ENCODE results near the gene FZR1. TPM values are rescaled to one million over a fixed set of nuclear protein-coding genes. Genes with fewer than 3 reads are reported as not detected.

FZR1 gene
- polyA plus RNA-seq, 1 experiment, result 21.2 TPM

DNA sequence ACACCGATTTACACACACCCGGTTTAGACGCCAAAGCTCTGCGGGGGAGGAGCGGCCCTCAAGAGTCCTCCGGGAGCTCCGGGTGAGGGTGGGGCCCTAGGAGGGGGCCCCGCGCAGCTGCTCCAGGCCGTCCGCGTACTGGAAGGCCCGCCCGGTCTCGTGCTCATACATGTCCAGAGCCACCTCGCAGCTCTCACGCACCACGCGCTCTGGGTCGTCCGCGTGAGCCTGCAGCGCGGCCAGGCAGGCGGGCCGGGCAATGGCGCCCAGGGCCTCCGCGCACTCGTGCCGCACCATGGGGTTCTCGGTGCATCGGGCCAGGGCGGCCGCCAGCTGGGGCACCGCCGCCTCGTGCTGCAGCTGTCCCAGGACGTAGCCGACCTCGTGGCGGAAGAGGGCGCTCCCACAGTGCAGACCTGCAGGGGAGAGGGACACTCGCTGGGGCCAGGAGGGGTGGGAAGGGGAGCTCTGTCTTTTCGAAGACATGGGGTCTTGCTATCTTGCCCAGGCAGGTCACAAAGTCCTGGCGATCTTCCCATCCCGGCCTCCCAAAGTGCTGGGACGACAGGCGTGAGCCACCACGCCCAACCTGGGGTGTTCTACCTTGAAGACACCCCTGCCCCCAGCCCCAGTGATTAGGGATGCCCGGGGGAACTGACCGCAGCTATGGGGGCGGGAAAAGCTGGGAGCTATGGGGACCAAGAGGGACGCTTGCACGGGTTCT lies 14.6 kb upstream of the FZR1 start:
- DNase-seq (ENCODE audit: low read depth, low spot score), result no peak
- CTCF ChIA-PET, result interaction anchor here (0.6 to 0.7 kb wide), 2 partner anchors 80 to 186 kb away, joined by 3 read pairs; no protein-coding TSS in a partner anchor

DNA sequence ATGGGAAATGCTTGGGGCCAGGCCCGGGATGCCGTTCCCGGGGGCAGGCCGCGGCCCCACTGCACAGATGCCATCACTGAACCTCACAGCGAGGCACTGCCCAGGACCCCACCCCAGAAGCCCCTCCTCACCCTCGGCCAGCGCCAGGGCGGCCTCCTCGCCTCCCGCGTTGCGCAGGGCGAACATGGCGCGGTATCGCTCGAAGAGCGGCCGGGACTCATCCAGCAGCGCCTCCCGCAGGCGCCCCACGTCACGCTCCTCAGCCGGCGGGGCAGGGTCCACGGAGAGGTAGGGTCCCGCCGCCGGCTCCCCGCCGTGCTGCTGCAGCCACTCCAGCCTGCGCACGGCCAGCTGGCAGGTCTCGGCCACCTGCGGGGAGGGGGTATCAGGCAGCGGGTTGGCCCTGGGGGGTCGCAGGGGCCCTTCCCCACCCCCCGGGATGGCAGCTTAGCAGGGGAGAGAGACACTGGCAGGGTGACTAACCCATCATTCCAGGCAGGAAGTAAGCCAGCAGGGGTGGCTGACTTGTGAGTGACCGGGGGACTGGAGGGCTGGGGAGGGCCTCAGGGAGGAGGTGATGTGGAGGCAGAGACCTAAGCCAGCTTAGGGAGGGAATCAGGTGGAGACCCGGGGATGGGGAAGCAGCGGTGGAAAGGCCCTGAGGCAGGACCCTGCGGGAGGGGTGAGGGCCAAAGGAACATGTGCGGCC lies 13.8 kb upstream of the FZR1 start:
- ChIA-PET POLR2A (no interaction called here), CTCF (no interaction called here)
- TF ChIP-seq, protein P1, sequence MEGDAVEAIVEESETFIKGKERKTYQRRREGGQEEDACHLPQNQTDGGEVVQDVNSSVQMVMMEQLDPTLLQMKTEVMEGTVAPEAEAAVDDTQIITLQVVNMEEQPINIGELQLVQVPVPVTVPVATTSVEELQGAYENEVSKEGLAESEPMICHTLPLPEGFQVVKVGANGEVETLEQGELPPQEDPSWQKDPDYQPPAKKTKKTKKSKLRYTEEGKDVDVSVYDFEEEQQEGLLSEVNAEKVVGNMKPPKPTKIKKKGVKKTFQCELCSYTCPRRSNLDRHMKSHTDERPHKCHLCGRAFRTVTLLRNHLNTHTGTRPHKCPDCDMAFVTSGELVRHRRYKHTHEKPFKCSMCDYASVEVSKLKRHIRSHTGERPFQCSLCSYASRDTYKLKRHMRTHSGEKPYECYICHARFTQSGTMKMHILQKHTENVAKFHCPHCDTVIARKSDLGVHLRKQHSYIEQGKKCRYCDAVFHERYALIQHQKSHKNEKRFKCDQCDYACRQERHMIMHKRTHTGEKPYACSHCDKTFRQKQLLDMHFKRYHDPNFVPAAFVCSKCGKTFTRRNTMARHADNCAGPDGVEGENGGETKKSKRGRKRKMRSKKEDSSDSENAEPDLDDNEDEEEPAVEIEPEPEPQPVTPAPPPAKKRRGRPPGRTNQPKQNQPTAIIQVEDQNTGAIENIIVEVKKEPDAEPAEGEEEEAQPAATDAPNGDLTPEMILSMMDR (IDR thresholded peaks at IDR 0.05; ENCODE audit: low read depth, low read length), result no peak
- no peak overlapping the region for H3K27ac ChIP-seq (ENCODE audit: low read depth, low read length)
- no peak overlapping the region for H3K4me3 ChIP-seq (ENCODE audit: low read depth, low read length)
- H3K9me3 ChIP-seq (ENCODE audit: control insufficient read depth, insufficient read depth, low read length), result no peaks in the 10 kb centered on the region; the same call in 1 of the 2 replicates
- no peaks in the 10 kb centered on the region for H3K27me3 ChIP-seq (ENCODE audit: control insufficient read depth, insufficient read depth, low read length)
- DNase-seq (ENCODE audit: low read depth, low spot score), result no peak

More for the DNA sequence above, 14.6 kb upstream of the FZR1 start:
- no peak overlapping the region for H3K27ac ChIP-seq (ENCODE audit: low read depth, low read length)
- H3K4me3 ChIP-seq (ENCODE audit: low read depth, low read length), result no peak overlapping the region
- POLR2A ChIA-PET, result no interaction called here
- no peaks in the 10 kb centered on the region; the same call in 1 of the 2 replicates for H3K9me3 ChIP-seq (ENCODE audit: control insufficient read depth, insufficient read depth, low read length)
- TF ChIP-seq, protein P1 (IDR thresholded peaks at IDR 0.05; ENCODE audit: low read depth, low read length), result no peak
- H3K27me3 ChIP-seq (ENCODE audit: control insufficient read depth, insufficient read depth, low read length), result no peaks in the 10 kb centered on the region

DNA sequence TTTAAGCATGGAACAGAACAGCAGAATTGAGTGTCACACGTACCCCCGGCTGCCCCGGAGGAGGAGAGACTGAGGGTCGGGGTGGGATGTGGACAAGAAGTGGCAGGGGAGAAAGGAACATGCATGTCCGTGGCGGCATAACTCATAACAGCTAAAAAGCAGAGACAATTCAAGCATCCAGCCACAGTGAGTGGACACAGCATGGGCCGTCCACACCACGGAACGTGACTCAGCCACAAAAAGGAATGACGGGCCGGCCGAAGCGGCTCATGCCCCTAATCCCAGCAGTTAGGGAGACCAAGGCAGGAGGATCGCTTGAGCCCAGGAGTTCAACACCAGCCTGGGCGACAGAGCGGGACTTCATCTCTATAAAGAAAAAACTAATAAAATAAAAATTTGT lies 13.2 kb upstream of the FZR1 start:
- no peak for DNase-seq (ENCODE audit: low read depth, low spot score)
- POLR2A ChIA-PET, result no interaction called here
- Histone ChIP-seq H3K9me3 (ENCODE audit: control insufficient read depth, insufficient read depth, low read length) (no peaks in the 10 kb centered on the region; the same call in 1 of the 2 replicates), H3K27me3 (ENCODE audit: control insufficient read depth, insufficient read depth, low read length) (no peaks in the 10 kb centered on the region), H3K4me3 (ENCODE audit: low read depth, low read length) (no peak overlapping the region), H3K27ac (ENCODE audit: low read depth, low read length) (no peak overlapping the region)
- CTCF ChIA-PET, result no interaction called here
- TF ChIP-seq, protein P1 (IDR thresholded peaks at IDR 0.05; ENCODE audit: low read depth, low read length), result no peak

DNA sequence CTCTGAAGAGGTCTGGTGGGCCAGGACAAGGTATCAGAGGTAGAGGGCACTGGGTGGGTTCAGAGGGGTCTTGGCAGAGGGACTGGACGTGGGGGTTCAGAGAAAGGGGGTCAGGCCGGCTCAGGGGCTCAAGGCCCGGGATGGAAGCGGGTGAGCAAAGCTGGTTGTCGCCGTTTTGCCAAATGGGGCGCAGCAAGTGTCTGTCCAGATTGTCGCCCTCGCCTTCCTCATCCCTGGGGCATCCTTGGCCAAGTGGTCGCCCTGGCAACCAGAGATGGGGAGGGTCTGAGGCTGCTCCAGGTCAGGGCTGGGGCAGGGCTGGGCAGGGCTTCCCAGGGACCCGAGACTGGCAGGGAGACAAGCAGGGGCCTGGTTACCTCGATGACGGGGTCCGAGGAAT lies 12.5 kb upstream of the FZR1 start:
- Histone ChIP-seq H3K9me3 (ENCODE audit: control insufficient read depth, insufficient read depth, low read length) (no peaks in the 10 kb centered on the region; the same call in 1 of the 2 replicates), H3K27ac (ENCODE audit: low read depth, low read length) (no peak overlapping the region), H3K4me3 (ENCODE audit: low read depth, low read length) (no peak overlapping the region), H3K27me3 (ENCODE audit: control insufficient read depth, insufficient read depth, low read length) (no peaks in the 10 kb centered on the region)
- TF ChIP-seq, protein P1 (IDR thresholded peaks at IDR 0.05; ENCODE audit: low read depth, low read length), result no peak
- DNase-seq (ENCODE audit: low read depth, low spot score), result no peak
- CTCF ChIA-PET, result interaction anchor here (2.2 kb wide), 1 partner anchor 9 kb away, joined by 11 read pairs; no protein-coding TSS in a partner anchor
- POLR2A ChIA-PET, result no interaction called here

DNA sequence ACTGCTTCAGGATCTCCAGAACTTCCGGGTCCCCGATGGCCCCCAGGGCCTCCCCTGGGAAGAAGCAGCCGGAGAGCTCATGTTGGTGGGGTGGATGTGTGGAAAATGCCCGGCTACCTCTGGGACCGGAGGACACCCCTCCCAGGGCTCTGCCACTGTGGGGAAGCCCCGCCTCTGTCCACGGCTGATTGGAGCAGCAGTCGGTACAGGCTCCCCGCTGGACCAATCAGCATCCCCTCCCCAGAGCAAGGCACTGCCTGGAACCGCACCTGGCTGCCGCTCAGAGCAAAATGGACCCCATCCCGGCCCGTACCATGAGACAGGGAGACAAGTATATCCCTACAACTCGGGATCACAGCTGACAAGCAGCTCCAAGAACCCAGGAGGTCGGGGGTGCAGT lies 12.1 kb upstream of the FZR1 start:
- Histone ChIP-seq H3K27me3 (ENCODE audit: control insufficient read depth, insufficient read depth, low read length) (no peaks in the 10 kb centered on the region), H3K27ac (ENCODE audit: low read depth, low read length) (no peak overlapping the region), H3K4me3 (ENCODE audit: low read depth, low read length) (no peak overlapping the region), H3K9me3 (ENCODE audit: control insufficient read depth, insufficient read depth, low read length) (no peaks in the 10 kb centered on the region; the same call in 1 of the 2 replicates)
- ChIA-PET CTCF (interaction anchor here (1.2 to 2.2 kb wide), 2 partner anchors 9 to 189 kb away, joined by 4 to 11 read pairs; no protein-coding TSS in a partner anchor), POLR2A (interaction anchor here (0.6 to 0.8 kb wide), 2 partner anchors 24 to 159 kb away, joined by 6 to 13 read pairs; no protein-coding TSS in a partner anchor)
- TF ChIP-seq, protein P1 (IDR thresholded peaks at IDR 0.05; ENCODE audit: low read depth, low read length), result no peak
- DNase-seq (ENCODE audit: low read depth, low spot score), result no peak

All from AG04450 (cell line).